GM23338 (cell line): ENCODE results near the gene UPK3BL1. TPM values are rescaled to one million over a fixed set of nuclear protein-coding genes. Genes with fewer than 3 reads are reported as not detected.
"Not testable (repeated sequence)": the region's sequence is repeated elsewhere in the genome, so short reads cannot be mapped to it uniquely, and the experiment has no call there.

Source experiments
- ATAC-seq: fragments of 200-7000 bp; cut with Tn5 transposase; 3 replicates; pipeline ENCODE4 v1.9.1; 2020
- DNase-seq: peaks from one replicate; pipeline ENCODE4 v3.0.0-alpha.2; 2015; ENCODE audit warnings: low spot score
- H2AFZ ChIP-seq: fragments of 200-600 bp; sonication (generic); 2 replicates; pipeline ENCODE4 v1.8.0; 2016; ENCODE audit warnings: antibody characterized with exemption, mild to moderate bottlenecking, moderate library complexity
- H3F3A ChIP-seq: fragments of 200-600 bp; sonication (generic); replicated peaks from 2 replicates; pipeline ENCODE4 v1.8.0; 2017; ENCODE audit warnings: antibody characterized with exemption, mixed run types, low read depth
- H3K27ac ChIP-seq: fragments of 200-600 bp; sonication (generic); 2 replicates; pipeline ENCODE4 v1.6.1; 2016; ENCODE audit warnings: low read depth
- H3K27me3 ChIP-seq: fragments of 200-600 bp; sonication (generic); 2 replicates; pipeline ENCODE4 v1.8.0; 2016; ENCODE audit warnings: mild to moderate bottlenecking, mixed run types, moderate library complexity; ENCODE audit not compliant: insufficient read depth
- H3K36me3 ChIP-seq: fragments of 200-600 bp; sonication (generic); 2 replicates; pipeline ENCODE4 v1.8.0; 2016; ENCODE audit warnings: mild to moderate bottlenecking; ENCODE audit not compliant: insufficient read depth
- H3K4me1 ChIP-seq: fragments of 200-600 bp; sonication (generic); 2 replicates; pipeline ENCODE4 v1.8.0; 2016; ENCODE audit warnings: mild to moderate bottlenecking, moderate library complexity; ENCODE audit not compliant: insufficient read depth
- H3K4me2 ChIP-seq: fragments of 200-600 bp; sonication (generic); 2 replicates; pipeline ENCODE4 v1.7.1; 2017; ENCODE audit warnings: mixed run types
- H3K4me3 ChIP-seq: fragments of 200-600 bp; sonication (generic); 2 replicates; pipeline ENCODE4 v1.6.1; 2016; ENCODE audit warnings: mixed run types
- H3K79me2 ChIP-seq: fragments of 200-600 bp; sonication (generic); replicated peaks from 2 replicates; pipeline ENCODE4 v1.8.0; 2017; ENCODE audit warnings: mild to moderate bottlenecking; ENCODE audit not compliant: insufficient read depth
- H3K9me2 ChIP-seq: fragments of 200-600 bp; sonication (generic); 2 replicates; pipeline ENCODE4 v1.8.0; 2017; ENCODE audit not compliant: insufficient read depth
- H4K20me1 ChIP-seq: fragments of 200-600 bp; sonication (generic); replicated peaks from 2 replicates; pipeline ENCODE4 v1.8.0; 2017; ENCODE audit warnings: mild to moderate bottlenecking; ENCODE audit not compliant: insufficient read depth
- H3K27ac Mint-ChIP-seq: 2 replicates; pipeline ENCODE4 v1.8.0; 2020; ENCODE audit warnings: inconsistent platforms, mild to moderate bottlenecking, moderate library complexity, mixed read lengths
- H3K27me3 Mint-ChIP-seq: 3 replicates; pipeline ENCODE4 v1.8.0; 2022; ENCODE audit warnings: low read depth, mild to moderate bottlenecking, moderate library complexity, mixed read lengths, inconsistent platforms; ENCODE audit not compliant: insufficient read depth, poor library complexity
- H3K36me3 Mint-ChIP-seq: 3 replicates; pipeline ENCODE4 v1.8.0; 2021; ENCODE audit warnings: low read depth, mild to moderate bottlenecking, inconsistent platforms, moderate library complexity, mixed read lengths
- H3K4me1 Mint-ChIP-seq: 3 replicates; pipeline ENCODE4 v1.8.0; 2020; ENCODE audit warnings: mild to moderate bottlenecking, inconsistent platforms, mixed read lengths
- H3K4me3 Mint-ChIP-seq: 3 replicates; pipeline ENCODE4 v1.8.0; 2021; ENCODE audit warnings: moderate library complexity, mild to moderate bottlenecking, inconsistent platforms, mixed read lengths
- H3K9me3 Mint-ChIP-seq: 3 replicates; pipeline ENCODE4 v1.8.0; 2020; ENCODE audit warnings: moderate library complexity, mild to moderate bottlenecking, inconsistent platforms, mixed read lengths
- polyA plus RNA-seq: library from polyadenylated mRNA; unstranded; fragments of >200 nt; fragmentation: Nextera tagmentation; extraction: Ambion mirVana; gene quantifications from 2 replicates; pipeline ENCODE4 v1.2.1, GENCODE V29; 2016
- total RNA-seq: library from RNA; depleted of rRNA; stranded (reverse); fragments of >200 nt; shearing (Covaris generic); gene quantifications from 2 replicates; pipeline ENCODE4 v1.2.3, GENCODE V29; 2014

The UPK3BL1 gene
- total and polyA plus RNA-seq, 2 experiments from 2014 or later, result 7.7 to 12.6 TPM

DNA sequence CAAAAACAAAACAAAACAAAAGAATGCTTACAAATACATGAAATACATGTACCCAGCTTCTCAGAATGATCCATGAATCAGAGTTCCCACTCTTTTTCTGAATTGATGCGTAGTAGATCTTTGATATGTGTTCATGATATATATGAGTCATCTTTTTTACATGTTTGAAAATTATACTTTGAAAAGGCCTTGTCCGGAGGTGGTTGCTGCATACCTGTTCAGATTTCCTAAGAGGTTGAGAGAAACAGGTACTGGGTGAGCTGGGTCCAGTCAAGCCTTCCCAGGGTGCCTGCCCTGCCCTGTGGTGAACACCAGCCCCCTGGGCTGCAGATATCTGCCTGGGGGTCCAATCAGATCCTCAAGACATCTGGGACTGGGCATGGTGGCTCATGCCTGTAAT is 33.0 kb upstream of the UPK3BL1 start:
- H3K9me2 ChIP-seq, result not testable (repeated sequence)

DNA sequence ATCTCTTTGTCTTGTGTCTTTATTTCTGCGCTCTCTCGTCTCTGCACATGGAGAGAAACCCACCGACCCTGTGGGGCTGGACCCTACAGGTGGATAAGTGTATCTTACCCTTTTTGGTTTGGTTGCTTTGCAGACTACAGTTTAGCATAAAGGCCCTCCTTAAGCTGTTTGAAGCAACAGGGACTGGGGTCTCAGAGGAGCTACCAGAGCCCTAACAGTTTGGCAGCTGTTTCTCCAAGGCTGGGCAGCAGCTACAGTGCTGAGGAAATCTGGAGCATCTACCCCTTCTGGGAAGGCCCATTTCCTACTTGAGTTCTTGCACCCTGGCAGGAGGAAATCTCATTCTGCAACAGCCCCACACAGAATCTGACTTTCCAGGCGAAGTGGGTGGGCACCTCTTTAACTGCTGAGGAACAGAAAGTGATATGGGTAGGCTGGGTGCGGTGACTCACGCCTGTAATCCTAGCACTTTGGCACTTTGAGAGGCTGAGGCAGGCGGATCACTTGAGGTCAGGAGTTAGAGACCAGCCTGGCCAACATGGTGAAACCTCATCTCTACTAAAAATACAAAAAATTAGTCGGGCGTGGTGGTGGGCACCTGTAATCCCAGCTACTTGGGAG is 31.0 kb upstream of the UPK3BL1 start:
- not testable (repeated sequence) for H2AFZ ChIP-seq, H4K20me1 ChIP-seq, H3K27me3 ChIP-seq, H3K9me3 Mint-ChIP-seq, H3K79me2 ChIP-seq, H3K4me1 Mint-ChIP-seq, H3K4me2 ChIP-seq, H3K27me3 Mint-ChIP-seq, DNase-seq, H3K36me3 ChIP-seq, ATAC-seq, H3K4me1 ChIP-seq, H3K27ac ChIP-seq, H3K4me3 ChIP-seq, H3K9me2 ChIP-seq, H3K4me3 Mint-ChIP-seq, H3F3A ChIP-seq, H3K27ac Mint-ChIP-seq, H3K36me3 Mint-ChIP-seq

More for the DNA sequence above, 33.0 kb upstream of the UPK3BL1 start:
- H3K9me3 Mint-ChIP-seq, H3K27ac ChIP-seq, H2AFZ ChIP-seq, H3K79me2 ChIP-seq, H3K4me1 Mint-ChIP-seq, H3K27me3 Mint-ChIP-seq, H3K4me3 ChIP-seq, ATAC-seq, H3K36me3 ChIP-seq, H4K20me1 ChIP-seq, H3K4me3 Mint-ChIP-seq, H3K4me1 ChIP-seq, H3K36me3 Mint-ChIP-seq, H3K4me2 ChIP-seq, H3K27me3 ChIP-seq, H3F3A ChIP-seq, H3K27ac Mint-ChIP-seq, DNase-seq: not testable (repeated sequence)

DNA sequence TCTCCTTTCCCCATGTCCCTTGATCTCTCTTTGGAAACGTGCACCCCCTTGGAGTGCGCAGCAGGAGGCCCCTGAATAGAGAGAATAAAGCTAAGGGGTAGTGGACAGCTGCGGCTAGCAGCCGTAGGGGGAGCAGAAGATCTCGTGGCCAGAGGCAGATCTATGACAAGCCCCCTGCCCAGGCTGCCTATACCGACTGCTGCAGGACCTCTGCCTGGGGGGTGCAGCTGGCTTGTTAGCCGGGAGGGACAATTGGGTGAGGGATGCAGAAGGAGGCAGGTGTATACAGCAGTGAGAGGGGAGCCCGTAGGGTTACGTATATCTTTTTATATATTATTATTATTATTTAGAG is 29.3 kb upstream of the UPK3BL1 start:
- H3K9me3 Mint-ChIP-seq, H3K79me2 ChIP-seq, H3K4me3 ChIP-seq, H3K36me3 Mint-ChIP-seq, H3K4me1 ChIP-seq, H3K27ac ChIP-seq, H4K20me1 ChIP-seq, H3F3A ChIP-seq, H3K27ac Mint-ChIP-seq, H3K4me2 ChIP-seq, H3K27me3 ChIP-seq, H3K4me3 Mint-ChIP-seq, H2AFZ ChIP-seq, DNase-seq, H3K27me3 Mint-ChIP-seq, H3K4me1 Mint-ChIP-seq, H3K36me3 ChIP-seq, H3K9me2 ChIP-seq: not testable (repeated sequence)
- ATAC-seq, result peak; percentile 81

GRCh38 chr7:102671166-102671955 is 28.8 kb upstream of the UPK3BL1 start, which contains the start of gene POLR2J2:
POLR2J2 (minus strand) TSS chr7:102671663; CDS start chr7:102671601, 62 bp downstream.
- H3K27ac Mint-ChIP-seq, H3K4me1 Mint-ChIP-seq, H3K4me2 ChIP-seq, H3K36me3 Mint-ChIP-seq, H3K4me3 ChIP-seq, H3K9me3 Mint-ChIP-seq, H3K9me2 ChIP-seq, H3K79me2 ChIP-seq, H3F3A ChIP-seq, H3K27me3 Mint-ChIP-seq, H3K27me3 ChIP-seq, H4K20me1 ChIP-seq, H3K36me3 ChIP-seq, H2AFZ ChIP-seq, H3K27ac ChIP-seq, H3K4me3 Mint-ChIP-seq, DNase-seq, H3K4me1 ChIP-seq: not testable (repeated sequence)
- ATAC-seq, result peak; percentile 82

GRCh38 chr7:102667523-102667922 is 24.9 kb upstream of the UPK3BL1 start:
- H3K4me2 ChIP-seq, H3K4me3 Mint-ChIP-seq, H3K36me3 ChIP-seq, H3K4me3 ChIP-seq, H3K79me2 ChIP-seq, DNase-seq, H3K27ac Mint-ChIP-seq, H2AFZ ChIP-seq, H3K4me1 ChIP-seq, H3K9me2 ChIP-seq, H3K9me3 Mint-ChIP-seq, H3K36me3 Mint-ChIP-seq, H4K20me1 ChIP-seq, ATAC-seq, H3K27me3 Mint-ChIP-seq, H3K4me1 Mint-ChIP-seq, H3F3A ChIP-seq, H3K27me3 ChIP-seq, H3K27ac ChIP-seq: not testable (repeated sequence)

DNA sequence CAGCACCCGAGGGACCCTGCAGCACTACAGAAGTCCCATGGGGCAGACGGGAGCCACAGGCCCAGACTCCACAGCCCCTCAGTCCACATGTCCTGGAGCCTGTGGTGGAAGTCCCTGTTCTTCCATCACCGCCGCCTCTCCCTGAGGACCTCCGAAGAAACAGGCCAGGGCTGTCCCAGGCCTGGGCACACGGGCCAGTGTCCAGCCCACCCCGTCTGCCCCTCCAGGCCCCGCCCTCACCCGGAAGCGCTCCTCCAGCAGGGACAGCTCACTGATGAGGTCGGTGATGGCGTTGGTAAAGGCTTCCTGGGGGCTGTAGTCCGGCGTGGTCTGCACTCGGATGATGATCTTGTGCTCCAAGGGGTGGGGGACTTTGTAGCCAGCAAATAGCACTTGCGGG is 24.3 kb upstream of the UPK3BL1 start:
- not testable (repeated sequence) for H3K9me3 Mint-ChIP-seq, H3K27ac Mint-ChIP-seq, H3K4me3 ChIP-seq, H3K27me3 Mint-ChIP-seq, H2AFZ ChIP-seq, H4K20me1 ChIP-seq, H3K36me3 Mint-ChIP-seq, H3K27me3 ChIP-seq, H3K4me2 ChIP-seq, H3K36me3 ChIP-seq, H3K4me3 Mint-ChIP-seq, H3K79me2 ChIP-seq, H3K9me2 ChIP-seq, H3K4me1 ChIP-seq, H3K27ac ChIP-seq, DNase-seq, H3F3A ChIP-seq, ATAC-seq, H3K4me1 Mint-ChIP-seq
